ENCODE results near the gene ENTR1. TPM values are rescaled to one million over a fixed set of nuclear protein-coding genes. Genes with fewer than 3 reads are reported as not detected.

The ENTR1 gene
- total RNA-seq, 1 donor from 2014 or later, result 57.9 TPM

- no peak for TF ChIP-seq CTCF (IDR thresholded peaks at IDR 0.05)
- no peaks in the 10 kb centered on the region for H3K36me3 Mint-ChIP-seq (ENCODE audit: unreplicated experiment)
- H3K4me1 Mint-ChIP-seq (ENCODE audit: unreplicated experiment), result peaks cover 8% of the 10 kb centered on the region
- no peak overlapping the region for H3K27ac Mint-ChIP-seq (ENCODE audit: unreplicated experiment)
- H3K27me3 Mint-ChIP-seq (ENCODE audit: unreplicated experiment), result no peaks in the 10 kb centered on the region
- H3K4me3 Mint-ChIP-seq (ENCODE audit: unreplicated experiment), result no peak overlapping the region
- DNase-seq (ENCODE audit: extremely low spot score, unreplicated experiment), result no peak
- H3K9me3 Mint-ChIP-seq (ENCODE audit: unreplicated experiment), result no peaks in the 10 kb centered on the region
Observed at GRCh38 chr9:136367296-136368145, 42.9 kb downstream of the ENTR1 start.

DNA sequence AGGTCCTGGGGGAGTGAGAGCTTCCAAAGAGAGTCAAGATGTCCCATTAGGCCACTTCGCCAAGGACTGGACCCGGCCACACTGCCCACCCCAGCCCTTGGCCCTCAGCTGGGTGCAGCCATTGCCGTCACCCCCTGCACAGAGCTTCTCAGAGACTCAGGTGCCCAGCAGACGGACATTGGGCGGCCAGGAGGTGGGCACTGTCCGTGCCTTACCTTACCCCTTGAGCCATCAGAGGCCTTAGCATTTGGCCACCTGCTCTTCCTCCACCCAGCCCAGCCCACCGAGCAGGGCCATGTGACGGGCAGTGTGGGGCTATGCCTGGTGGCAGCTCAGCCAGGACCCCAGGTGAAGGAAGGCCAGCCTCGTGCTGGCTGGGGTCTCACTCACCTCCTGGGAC is 43.6 kb downstream of the ENTR1 start:
- Mint-ChIP-seq H3K27ac (ENCODE audit: unreplicated experiment) (no peak overlapping the region), H3K4me1 (ENCODE audit: unreplicated experiment) (peaks cover 2% of the 10 kb centered on the region), H3K4me3 (ENCODE audit: unreplicated experiment) (no peak overlapping the region), H3K9me3 (ENCODE audit: unreplicated experiment) (no peaks in the 10 kb centered on the region), H3K27me3 (ENCODE audit: unreplicated experiment) (no peaks in the 10 kb centered on the region), H3K36me3 (ENCODE audit: unreplicated experiment) (no peaks in the 10 kb centered on the region)
- no peak for TF ChIP-seq CTCF (IDR thresholded peaks at IDR 0.05)
- DNase-seq (ENCODE audit: extremely low spot score, unreplicated experiment), result no peak

- DNase-seq (ENCODE audit: extremely low spot score, unreplicated experiment), result no peak
- peaks cover 2% of the 10 kb centered on the region for H3K4me1 Mint-ChIP-seq (ENCODE audit: unreplicated experiment)
- H3K4me3 Mint-ChIP-seq (ENCODE audit: unreplicated experiment), result no peak overlapping the region
- TF ChIP-seq CTCF (IDR thresholded peaks at IDR 0.05), result no peak
- no peaks in the 10 kb centered on the region for H3K9me3 Mint-ChIP-seq (ENCODE audit: unreplicated experiment)
- no peaks in the 10 kb centered on the region for H3K36me3 Mint-ChIP-seq (ENCODE audit: unreplicated experiment)
- H3K27ac Mint-ChIP-seq (ENCODE audit: unreplicated experiment), result no peak overlapping the region
- no peaks in the 10 kb centered on the region for H3K27me3 Mint-ChIP-seq (ENCODE audit: unreplicated experiment)
Observed at GRCh38 chr9:136365775-136366222, 44.6 kb downstream of the ENTR1 start.

DNA sequence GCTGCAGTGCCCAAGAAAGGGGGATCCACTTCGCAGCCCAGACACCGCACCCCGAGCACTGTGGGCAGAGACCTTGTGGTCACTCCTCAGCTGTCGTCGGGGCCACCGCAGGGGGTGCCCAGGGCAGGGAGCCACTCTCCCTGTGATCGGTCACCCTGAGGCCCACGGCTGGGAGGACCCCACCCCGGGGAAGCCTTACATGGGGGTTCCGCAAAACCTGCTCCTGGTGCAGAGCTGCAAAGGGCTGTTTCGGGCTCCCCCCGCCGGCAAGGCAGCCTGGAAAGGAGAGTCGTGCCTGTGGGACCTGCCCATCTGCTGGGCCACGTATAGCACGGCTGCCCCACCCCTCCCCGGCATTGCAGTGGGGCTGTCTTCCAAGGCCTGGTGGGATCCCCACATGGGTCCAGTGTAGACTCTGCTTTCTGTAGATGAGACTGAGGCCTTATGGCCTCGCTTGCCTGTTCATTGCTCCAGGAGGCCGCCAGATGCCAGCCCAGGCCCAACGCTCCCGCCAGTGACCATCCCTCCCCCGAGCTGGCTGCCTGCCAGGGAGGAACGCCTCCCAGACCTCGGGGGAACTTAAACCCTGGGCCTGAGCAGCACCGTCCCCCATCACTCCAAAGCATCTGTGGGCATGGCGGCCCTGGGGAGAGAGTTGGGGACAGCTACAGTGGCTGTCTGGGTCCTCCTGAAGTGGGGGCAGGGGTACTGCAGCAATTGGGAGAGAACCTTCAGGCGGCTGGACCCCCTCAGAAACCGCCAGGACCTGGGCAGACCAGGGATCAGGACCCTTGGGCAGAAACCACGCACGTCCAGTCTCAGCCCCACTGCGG is 45.3 kb downstream of the ENTR1 start:
- Mint-ChIP-seq H3K9me3 (ENCODE audit: unreplicated experiment) (no peaks in the 10 kb centered on the region), H3K27ac (ENCODE audit: unreplicated experiment) (no peak overlapping the region), H3K4me3 (ENCODE audit: unreplicated experiment) (no peak overlapping the region), H3K36me3 (ENCODE audit: unreplicated experiment) (no peaks in the 10 kb centered on the region), H3K27me3 (ENCODE audit: unreplicated experiment) (no peaks in the 10 kb centered on the region), H3K4me1 (ENCODE audit: unreplicated experiment) (peaks cover 2% of the 10 kb centered on the region)
- no peak for DNase-seq (ENCODE audit: extremely low spot score, unreplicated experiment)
- TF ChIP-seq CTCF (IDR thresholded peaks at IDR 0.05), result no peak
